Brain pericyte (primary cell): ENCODE results near the gene TACR2.

Experiments
- DNase-seq: peaks from one replicate; pipeline ENCODE4 v3.0.0-alpha.2; 2012; ENCODE audit warnings: low read depth, low spot score

TACR2 gene

GRCh38 chr10:69374931-69375306 is 41.8 kb downstream of the TACR2 start:
- no peak for DNase-seq

GRCh38 chr10:69374242-69374641 is 42.5 kb downstream of the TACR2 start:
- DNase-seq, result no peak

- DNase-seq, result no peak
Observed at GRCh38 chr10:69372126-69372980, 44.4 kb downstream of the TACR2 start.

- no peak for DNase-seq
Observed at GRCh38 chr10:69367469-69367868, 49.2 kb downstream of the TACR2 start.

GRCh38 chr10:69366738-69367137 is 50.0 kb downstream of the TACR2 start:
- DNase-seq, result no peak

GRCh38 chr10:69364232-69364940 is 52.3 kb downstream of the TACR2 start:
- no peak for DNase-seq

- no peak for DNase-seq
Observed at GRCh38 chr10:69363666-69364065, 53.1 kb downstream of the TACR2 start.

GRCh38 chr10:69362471-69362954 is 54.2 kb downstream of the TACR2 start:
- no peak for DNase-seq

GRCh38 chr10:69361303-69361614 is 55.5 kb downstream of the TACR2 start:
- no peak for DNase-seq

- DNase-seq, result peak; percentile 36
Observed at GRCh38 chr10:69360485-69361302, 56.0 kb downstream of the TACR2 start.

GRCh38 chr10:69359594-69359993 is 57.1 kb downstream of the TACR2 start:
- no peak for DNase-seq

- DNase-seq, result no peak
Observed at GRCh38 chr10:69359148-69359547, 57.6 kb downstream of the TACR2 start.

GRCh38 chr10:69358148-69358795 is 58.4 kb downstream of the TACR2 start:
- no peak for DNase-seq

- no peak for DNase-seq
Observed at GRCh38 chr10:69356187-69356586, 60.5 kb downstream of the TACR2 start.

- DNase-seq, result no peak
Observed at GRCh38 chr10:69353977-69354635, 62.6 kb downstream of the TACR2 start.
